GM18870 (cell line): ENCODE data around the gene NID1.
"Not testable (repeated sequence)": the region's sequence is repeated elsewhere in the genome, so short reads cannot be mapped to it uniquely, and the experiment has no call there.

Experiments
- ATAC-seq: cut with Tn5 transposase; IDR thresholded peaks from one replicate; pipeline ENCODE4 v1.9.1; 2021; ENCODE audit warnings: moderate library complexity; ENCODE audit not compliant: unreplicated experiment

Gene NID1

DNA sequence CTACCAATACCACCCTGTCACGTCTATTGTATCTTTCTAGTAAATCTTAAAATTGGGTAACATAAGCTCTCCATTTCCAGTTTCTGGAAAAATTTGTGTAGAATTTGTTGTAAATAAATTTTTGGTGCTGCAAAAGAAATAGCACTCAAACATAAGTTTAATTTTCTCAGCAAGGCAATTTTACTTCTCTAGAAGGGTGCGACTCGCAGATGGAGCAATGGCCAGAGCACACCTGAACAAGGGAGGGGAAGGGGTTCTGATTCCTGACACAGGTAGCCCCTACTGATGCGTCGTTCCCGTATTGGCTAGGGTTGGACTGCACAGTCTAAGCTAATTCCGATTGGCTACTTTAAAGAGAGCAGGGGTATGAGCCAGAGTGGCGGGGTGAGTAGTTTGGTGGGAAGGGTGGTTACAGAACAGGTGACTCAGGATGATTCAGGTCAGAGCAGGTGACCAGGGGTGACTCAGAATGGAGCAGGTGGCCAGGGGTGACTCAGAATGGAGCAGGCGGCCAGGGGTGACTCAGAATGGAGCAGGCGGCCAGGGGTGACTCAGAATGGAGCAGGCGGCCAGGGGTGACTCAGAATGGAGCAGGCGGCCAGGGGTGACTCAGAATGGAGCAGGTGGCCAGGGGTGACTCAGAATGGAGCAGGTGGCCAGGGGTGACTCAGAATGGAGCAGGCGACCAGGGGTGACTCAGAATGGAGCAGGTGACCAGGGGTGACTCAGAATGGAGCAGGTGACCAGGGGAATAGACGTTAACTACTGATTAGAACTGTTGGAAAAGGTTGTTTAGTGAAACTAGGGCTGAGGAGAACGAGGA is 32.0 kb upstream of the NID1 start:
- not testable (repeated sequence) for ATAC-seq

DNA sequence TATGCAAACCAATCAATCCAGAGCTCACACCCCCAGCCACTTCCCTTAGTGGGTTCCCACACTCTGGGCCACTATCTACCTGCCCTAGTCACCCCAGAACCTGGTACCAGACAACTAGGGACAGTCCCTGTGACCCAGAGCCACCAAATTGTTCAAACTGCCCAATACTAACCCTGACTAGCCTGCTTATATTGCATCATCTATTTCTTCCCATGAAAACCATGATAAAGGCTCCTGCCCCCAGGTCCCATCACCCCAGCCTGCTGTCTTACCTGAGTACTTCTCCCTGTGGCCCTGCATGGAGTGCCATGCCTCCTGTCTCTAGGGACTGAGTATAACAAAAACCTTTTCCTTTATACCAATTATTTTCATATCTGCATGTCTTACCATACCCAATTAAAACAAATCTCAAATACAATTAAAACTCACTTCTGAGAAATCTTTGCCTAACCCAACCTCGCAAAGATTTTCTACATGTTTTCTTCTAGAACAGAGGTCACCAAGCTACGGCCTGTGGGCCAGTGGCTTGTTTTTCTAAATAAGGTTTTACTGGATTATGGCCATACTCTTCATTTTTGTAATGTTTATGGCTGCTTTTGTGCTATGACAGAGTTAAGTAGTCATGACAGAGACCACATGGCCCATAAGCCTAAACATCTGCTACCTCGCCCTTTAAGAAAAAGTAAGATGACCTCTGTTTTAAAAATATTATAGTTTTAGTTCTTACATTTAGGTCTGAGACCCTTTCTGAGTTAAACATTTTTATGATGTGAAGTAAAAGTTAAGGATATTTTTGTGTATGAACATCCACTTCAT is 31.0 kb upstream of the NID1 start:
- no peak for ATAC-seq

DNA sequence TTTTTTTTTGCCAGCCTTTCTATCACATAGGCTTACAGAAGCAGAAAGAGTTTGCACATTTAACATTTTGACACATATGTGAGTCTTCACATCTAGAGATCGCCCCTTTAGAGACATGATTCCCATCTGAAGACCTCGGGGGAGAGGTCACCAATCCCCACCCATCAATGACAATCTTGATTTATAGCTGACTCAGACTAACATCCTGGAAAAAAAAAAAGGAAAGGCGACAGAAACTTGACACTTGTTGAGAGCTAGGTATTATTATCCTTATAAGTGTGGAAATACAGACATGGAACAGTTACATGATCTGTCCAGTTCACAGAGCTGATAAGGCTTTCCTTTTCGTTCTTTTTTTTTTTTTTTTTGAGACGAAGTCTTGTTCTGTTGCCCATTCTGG is 28.0 kb upstream of the NID1 start:
- ATAC-seq, result no peak

DNA sequence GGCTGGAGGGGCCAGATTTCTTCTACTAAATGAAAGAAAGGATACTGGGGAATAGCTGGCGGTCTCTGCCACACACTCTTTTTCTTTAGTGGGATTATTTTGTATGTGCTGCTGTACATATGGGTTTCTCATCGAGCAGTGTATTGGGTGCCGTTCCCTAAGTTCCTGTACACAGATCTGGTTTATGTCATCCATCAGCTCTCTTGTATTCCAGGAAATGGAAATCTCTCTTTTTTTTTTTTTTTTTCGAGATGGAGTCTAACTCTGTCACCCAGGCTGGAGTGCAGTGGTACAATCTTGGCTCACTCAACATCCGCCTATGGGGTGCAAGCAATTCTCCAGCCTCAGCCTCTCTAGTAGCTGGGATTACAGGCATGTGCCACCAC is 27.0 kb upstream of the NID1 start:
- ATAC-seq, result no peak

DNA sequence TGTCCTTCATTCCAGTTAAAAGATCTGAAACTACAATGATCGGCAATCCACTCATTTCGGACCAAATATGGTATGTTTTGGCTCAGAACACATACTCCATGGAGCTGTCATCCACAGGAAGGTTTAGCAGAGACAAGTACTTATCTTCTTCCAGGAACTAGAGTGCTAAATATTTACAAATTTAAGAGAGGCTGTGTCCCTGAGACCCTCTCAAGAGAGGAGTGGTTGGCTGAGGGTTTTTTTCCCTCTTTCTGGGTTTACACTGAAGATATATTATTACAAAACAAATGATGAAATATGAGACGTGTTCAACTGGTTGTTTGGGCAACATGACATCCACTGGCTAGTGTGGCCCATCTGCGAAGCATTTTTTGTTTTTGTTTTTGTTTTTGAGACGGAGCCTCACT is 25.9 kb upstream of the NID1 start:
- no peak for ATAC-seq

DNA sequence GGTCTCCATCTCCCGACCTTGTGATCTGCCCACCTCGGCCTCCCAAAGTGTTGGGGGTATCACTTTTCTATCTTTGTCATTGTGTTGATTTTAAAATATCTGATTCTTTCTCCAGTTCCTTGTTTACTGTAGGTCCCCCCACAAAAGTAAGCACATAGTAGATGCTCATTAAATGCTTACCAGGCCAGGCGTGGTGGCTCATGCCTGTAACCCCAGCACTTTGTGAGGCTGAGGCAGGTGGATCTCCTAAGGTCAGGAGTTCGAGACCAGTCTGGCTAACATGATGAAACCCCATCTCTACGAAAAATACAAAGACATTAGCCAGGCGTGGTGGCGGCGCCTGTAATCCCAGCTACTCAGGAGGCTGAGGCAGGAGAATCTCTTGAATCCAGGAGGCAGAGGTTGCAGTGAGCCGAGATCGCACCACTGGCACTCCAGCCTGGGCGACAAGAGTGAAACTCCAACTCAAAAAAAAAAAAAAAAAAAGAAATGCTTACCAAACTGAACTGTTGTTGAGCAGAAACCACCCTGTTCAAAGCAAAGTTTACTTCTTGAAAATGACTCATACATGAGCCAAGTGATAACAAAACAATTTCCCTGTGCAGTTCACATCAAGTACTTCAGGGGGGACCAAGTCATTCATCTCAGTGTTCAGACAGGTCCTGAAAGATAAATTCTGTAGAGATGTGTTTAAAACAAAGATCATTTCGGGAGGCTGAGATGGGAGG is 24.3 kb upstream of the NID1 start:
- ATAC-seq, result no peak

DNA sequence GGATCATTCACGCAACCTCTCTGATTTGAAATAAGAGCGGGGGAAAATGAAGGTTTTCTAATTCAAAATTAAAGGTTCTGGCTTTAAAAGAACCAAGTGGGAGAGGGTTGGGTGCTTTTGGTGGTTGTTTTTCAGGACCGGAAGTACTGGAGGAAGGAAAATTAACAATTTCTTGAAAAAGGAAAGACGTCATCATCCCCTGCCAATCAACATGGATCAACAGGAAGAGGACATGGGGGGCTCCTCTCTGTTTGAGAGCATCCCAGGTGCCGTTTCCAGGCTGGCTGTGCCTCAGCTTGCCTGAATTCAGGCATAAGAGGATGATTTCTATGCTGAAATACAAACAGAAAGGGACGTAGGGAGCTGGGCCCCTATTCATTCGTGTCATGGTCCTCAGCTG is 21.6 kb upstream of the NID1 start:
- ATAC-seq, result no peak

DNA sequence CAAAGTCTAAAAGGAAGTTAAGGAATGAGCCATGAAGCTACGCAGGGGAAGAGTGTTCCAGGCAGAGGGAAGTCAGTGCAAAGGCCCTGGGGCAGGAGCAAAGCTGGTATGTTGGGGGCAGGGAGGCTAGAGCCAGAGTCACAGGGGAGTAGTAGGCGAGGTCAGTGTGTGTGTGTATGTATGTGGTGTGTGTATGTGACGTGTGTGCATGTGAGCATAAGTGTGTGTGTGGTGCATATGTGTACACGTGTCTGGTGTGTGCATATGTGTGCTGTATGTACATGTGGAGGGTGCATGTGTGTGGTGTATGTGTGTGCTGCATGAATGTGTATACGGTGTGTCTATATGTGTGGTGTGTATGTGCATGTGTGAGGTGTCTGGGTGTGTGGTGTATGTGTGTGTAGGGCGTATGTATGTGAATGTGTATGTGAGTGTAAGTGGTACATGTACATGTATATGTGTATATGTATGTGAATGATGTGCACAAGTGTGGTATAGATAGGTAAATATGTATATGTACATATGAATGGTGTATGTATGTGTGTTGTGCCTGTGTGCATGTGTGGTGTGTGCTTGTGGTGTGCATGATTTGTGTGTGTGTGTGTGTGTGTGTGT is 20.8 kb upstream of the NID1 start:
- no peak for ATAC-seq

DNA sequence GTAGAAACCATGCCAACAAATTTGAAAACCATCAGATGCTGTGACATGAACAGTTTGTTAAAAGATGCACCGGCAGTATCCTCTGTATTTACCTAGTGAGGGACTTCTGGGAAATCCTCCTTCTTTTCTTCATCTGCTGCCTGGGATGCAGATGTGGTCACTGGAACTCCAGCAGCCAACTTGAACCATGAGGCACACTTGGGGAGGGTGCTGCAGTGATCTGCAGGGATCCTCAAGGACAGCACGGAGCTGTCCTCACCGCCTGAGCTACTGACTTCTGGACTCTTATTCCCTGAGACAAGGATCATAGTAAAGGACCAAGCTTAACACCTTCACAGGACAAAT is 19.5 kb upstream of the NID1 start:
- no peak for ATAC-seq

DNA sequence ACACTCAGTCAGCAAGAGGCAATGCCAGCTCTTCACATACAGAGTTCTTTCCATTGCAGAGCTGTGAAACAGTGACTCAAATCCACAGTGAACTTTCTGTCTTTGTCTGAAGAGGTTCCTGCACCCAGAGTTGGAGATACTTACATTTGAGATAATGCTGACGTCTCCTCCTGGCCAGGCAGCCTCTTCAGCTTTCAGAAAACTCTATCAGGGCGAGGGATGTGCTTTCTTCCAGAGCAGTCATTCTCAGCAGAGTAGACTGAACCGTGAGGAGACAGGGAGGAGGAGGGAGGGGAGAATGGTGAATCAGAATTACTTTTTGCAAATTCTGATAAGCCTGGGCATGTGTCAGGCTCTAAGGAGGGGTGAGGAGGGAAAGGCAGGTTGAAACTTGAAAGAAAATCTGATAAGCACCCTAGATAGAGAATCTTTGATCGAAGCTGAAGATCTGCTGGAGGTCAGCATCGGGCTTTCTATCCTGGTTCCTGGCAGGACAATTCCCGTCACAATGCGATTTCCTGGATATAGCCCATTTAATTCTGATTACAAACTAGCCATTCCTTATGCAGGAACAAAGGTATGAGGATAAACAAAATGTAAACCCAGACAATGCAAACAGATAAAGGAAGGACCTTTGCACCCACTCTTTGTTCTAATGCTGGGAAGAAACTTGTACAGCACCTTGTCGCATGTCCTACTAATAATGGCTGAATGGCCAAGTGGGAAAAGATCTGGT is 18.9 kb upstream of the NID1 start:
- no peak for ATAC-seq

DNA sequence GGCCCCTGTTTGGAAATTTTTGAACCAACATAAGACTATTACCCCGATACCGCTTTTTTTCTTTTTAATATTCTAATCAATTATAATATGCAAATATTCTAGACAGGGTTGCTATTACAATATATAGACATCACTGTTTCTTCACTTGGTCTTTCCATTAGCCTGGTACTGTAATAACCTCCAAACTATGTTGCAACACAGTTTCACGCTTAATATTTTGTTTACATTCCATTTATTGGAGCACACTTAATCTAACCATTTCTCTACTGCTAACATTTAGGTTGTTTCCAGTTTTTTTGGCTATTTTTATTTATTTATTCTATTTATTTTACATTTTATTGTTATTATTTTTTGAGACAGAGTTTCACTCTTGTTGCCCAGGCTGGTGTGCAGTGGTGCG is 17.6 kb upstream of the NID1 start:
- ATAC-seq, result no peak

DNA sequence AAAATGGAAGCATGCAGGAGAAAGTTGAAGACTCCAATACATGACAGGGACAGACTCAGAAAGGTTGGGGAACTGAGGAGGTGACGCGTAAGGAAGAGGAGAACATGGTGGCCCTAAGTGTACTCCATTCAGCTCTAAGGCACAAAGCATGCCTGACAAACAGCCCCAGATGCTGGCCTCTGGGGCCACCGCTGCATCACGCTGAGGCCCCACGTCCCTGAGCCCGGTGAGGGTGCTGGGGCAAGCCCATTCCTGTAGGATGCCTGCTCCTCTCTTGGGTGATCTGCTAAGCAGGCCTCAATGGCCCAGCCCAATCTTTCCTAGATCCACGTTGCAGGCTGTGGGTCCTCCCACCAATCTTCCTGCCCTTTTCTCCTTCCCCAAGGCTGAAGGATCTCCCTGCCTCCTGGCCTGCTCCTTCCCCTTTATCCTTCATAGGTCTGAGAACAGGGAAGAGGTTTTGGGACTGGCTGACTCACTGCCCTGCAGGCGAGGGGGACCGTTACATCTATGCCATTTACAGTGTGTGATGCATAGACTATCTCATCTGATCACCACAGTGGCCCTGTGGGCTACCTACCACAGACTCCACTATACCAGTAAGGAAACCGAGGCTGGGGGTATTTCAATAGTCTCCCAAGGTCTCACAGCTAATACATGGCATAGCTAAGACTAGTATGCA is 16.8 kb upstream of the NID1 start:
- no peak for ATAC-seq

DNA sequence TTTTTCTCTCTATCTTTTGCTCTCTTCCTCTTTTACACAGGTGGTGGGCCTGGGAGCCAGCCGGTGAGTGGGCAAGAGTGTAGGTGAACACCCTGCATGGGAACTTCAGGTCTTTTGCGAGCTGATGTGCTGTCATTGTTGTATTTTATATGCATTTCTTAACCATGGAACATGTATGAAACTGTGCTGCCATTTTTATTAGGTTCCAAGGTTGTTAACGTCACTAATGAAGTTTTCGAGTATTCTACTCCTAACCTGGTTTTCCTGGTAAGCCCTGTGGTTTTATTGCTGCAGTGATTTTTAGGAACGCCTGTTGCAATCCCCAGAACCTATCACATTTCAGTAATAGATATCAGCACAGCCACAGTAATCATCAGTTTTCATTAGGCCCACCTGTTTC is 14.8 kb upstream of the NID1 start:
- no peak for ATAC-seq

DNA sequence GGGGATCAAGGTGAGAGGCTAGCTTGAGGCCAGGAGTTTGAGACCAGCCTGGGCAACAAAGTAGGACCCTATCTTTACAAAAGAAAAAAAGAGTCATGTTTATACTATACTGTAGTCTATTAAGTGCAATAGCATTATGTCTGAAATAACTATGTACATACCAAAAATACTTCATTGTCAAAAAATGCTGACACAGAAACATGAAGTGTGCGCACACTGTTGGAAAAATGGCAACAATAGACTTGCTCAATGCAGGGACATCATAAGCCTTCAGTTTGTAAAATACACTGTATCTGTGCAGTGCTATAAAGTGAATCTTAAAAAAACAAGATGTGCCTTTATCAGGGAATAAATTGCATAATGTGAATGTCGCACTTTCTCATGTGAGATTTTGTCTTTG is 14.1 kb upstream of the NID1 start:
- ATAC-seq, result no peak

DNA sequence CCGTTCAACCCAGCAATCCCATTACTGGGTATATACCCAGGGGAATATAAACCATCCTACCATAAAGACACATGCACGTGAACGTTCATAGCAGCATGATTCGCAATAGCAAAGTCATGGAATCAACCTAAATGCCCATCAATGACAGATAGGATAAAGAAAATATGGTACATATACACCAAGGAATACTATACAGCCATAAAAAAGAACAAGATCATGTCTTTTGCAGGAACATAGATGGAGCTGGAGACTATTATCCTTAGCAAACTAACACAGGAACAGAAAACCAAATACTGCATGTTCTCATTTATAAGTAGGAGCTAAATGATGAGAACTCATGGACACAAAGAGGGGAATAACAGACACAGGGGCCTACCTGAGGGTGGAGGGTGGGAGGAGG is 13.2 kb upstream of the NID1 start:
- not testable (repeated sequence) for ATAC-seq

DNA sequence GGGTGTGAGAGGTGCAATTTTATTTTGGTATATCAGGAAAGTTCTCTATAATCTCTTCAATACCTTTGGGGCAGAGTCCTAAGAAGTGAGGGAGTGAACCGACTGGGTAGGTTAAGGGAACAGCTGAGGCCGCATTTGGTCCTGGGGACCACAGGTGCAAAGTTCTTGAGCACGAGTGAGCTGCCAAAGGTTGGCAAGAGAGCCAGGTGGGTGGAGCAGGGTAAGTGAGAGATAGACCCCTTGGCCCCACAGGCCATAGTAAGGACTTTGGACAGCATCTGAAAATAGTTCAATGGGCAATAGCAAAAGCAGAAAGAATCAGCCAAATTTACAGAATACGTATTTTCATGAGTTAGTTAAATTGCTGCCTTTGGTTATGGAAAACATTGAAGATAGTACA is 11.0 kb upstream of the NID1 start:
- no peak for ATAC-seq

DNA sequence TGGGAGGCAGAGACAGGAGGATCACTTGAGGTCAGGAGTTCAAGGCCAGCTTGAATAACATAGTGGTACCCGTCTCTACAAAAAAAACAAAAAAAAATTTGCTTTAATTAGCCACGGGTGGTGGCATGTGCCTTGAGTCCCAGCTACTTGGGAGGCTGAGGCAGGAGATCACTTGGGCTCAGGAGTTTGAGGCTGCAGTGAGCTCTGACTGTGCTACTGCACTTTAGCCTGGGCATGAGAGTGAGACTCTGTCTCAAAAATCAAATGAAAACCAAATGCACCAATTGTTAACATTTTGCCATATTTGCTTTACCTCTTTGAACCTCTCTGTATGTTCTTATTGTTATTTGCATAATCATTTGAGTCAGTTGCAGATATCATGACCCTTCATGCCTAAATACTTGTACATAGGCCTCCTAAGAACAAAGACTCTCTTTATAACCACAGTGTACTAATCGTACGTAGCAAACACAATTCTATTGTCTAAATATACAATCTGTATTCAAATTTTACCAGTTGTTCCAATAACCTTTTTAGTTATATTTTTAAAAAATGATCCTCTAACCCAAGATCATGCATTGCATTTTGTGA is 8.5 kb upstream of the NID1 start:
- ATAC-seq, result no peak

DNA sequence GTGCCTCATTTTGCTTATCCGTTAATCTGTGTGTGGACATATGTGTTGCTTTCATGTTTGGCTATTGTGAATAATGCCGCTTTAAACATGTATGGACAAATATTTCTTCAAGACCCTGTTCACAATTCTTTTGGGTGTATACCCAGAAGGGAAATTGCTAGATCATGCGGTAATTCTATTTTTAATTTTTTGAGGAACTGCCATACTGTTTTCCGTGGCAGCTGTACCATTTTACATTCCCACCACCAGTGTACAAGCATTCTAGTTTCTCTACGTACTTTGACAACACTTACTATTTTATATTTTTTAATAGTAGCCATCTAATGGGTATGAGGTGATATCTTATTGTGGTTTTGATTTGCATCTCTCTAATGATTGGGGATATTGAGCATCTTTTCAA is 7.1 kb upstream of the NID1 start:
- no peak for ATAC-seq

DNA sequence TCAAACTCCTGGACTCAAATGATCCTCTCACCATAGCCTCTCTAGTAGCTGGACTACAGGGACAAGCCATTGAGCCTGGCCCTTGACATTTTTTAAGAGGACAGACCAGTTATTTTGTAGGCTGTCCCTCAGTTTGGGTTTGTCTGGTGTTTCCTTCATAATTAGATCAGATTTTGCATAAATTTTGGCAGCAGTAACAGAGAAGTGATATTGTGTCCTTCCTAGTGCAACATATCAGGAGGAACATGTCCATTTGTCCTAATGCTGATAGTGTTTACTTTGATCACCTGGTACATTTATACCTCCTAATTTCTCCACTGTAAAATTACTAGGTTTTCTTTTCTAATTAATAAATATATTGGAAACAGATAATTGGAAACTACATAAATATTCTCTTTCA is 5.9 kb upstream of the NID1 start:
- ATAC-seq, result no peak

DNA sequence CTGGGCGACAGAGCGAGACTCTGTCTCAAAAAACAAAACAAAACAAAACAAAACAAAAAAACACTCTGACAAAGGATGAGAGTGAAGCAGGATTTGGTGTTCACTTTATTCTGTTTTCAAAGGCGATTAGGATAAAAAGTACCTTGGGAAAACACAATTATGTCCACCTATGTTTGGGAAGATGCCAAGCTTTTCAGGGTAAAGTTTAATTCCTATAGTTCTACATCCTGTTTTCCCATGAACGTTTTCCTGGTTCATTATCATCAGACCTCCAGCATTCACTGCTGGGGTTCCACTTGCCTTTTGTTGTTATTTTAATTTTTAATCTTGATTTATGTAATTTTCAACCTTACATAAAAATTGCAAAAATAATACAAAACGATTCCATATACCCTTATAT is 4.9 kb upstream of the NID1 start:
- ATAC-seq, result no peak
